GM12878 (cell line): ENCODE measurements around the gene IL1RAPL1. TPM values are rescaled to one million over a fixed set of nuclear protein-coding genes. Genes with fewer than 3 reads are reported as not detected.

ENCODE experiments used
- BACH1 ChIP-seq: fragments of 450-650 bp; IDR thresholded peaks from 2 replicates; pipeline ENCODE4 v1.6.1; 2017; ENCODE audit warnings: mild to moderate bottlenecking, borderline replicate concordance
- GATAD2B ChIP-seq: fragments of 450-650 bp; conservative IDR thresholded peaks from 2 replicates; pipeline ENCODE4 v1.6.1; 2017; ENCODE audit warnings: low read depth, mild to moderate bottlenecking, moderate library complexity
- HDAC2 ChIP-seq: fragments of 200-600 bp; sonication (generic); IDR thresholded peaks from 2 replicates; pipeline ENCODE4 v1.6.1; 2017
- RELA ChIP-seq: fragments of 450-650 bp; IDR thresholded peaks from 2 replicates; pipeline ENCODE4 v1.8.0; 2014; ENCODE audit warnings: borderline replicate concordance; ENCODE audit not compliant: partially characterized antibody
- RUNX3 ChIP-seq: IDR thresholded peaks from 2 replicates; pipeline ENCODE4 v1.6.1; 2012; ENCODE audit warnings: low read length, inconsistent platforms
- SMAD5 ChIP-seq: IDR thresholded peaks from 2 replicates; pipeline ENCODE4 v1.6.1; 2016; ENCODE audit warnings: antibody characterized with exemption, low read depth
- TAF1 ChIP-seq: IDR thresholded peaks from 2 replicates; pipeline ENCODE4 v1.6.1; 2011; ENCODE audit warnings: mild to moderate bottlenecking, low read depth, low read length, borderline replicate concordance
- ZNF274 ChIP-seq: IDR thresholded peaks from one replicate; pipeline ENCODE4 v1.8.0; 2011; ENCODE audit not compliant: insufficient read length, insufficient read depth
- polyA plus RNA-seq, 11 experiments: library from polyadenylated mRNA; depleted of rRNA in 4 of 11; unstranded in 6 of 11; stranded (reverse) in 5 of 11; fragments of >200 nt; fragmentation: Nextera tagmentation in 4 of 11; fragmentation: Illumina TruSeq in 1 of 11; extraction: Ambion mirVana in 4 of 11; extraction: Trizol in 1 of 11; gene quantifications; 1 replicate in 1 of 11; 2 replicates in 10 of 11; pipeline versions ENCODE4 v1.2.1 to v1.2.3, GENCODE V29; 2011 to 2016; ENCODE audit warnings: inconsistent platforms in 2 of 11, missing spikeins in 2 of 11, low read depth in 1 of 11
- total RNA-seq, 4 experiments: library from RNA; depleted of rRNA in 3 of 4; stranded (reverse); fragments of >200 nt in 3 of 4; fragmentation: Illumina TruSeq in 1 of 4; extraction: Trizol in 1 of 4; gene quantifications; 2 replicates each; pipeline versions ENCODE4 v1.2.1 to v1.2.3, GENCODE V29; 2013 to 2021
- TF ChIP-seq, protein P1 (sequence below): IDR thresholded peaks from 2 replicates; pipeline ENCODE4 v1.6.1; 2011; ENCODE audit warnings: mild to moderate bottlenecking, low read depth, low read length, moderate library complexity; ENCODE audit not compliant: insufficient replicate concordance
- TF ChIP-seq, protein P2 (sequence below): fragments of 450-650 bp; IDR thresholded peaks from 2 replicates; pipeline ENCODE4 v1.6.1; 2017; ENCODE audit warnings: mild to moderate bottlenecking, moderate library complexity
- TF ChIP-seq, protein P3 (sequence below): IDR thresholded peaks from 2 replicates; pipeline ENCODE4 v1.6.1; 2012; ENCODE audit warnings: low read depth, low read length, improper control_type of control experiment
- TF ChIP-seq, protein P4 (sequence below): fragments of 450-650 bp; IDR thresholded peaks from 2 replicates; pipeline ENCODE4 v1.6.1; 2017; ENCODE audit warnings: mild to moderate bottlenecking, moderate library complexity

IL1RAPL1 gene
- total and polyA plus RNA-seq, 10 of the 15 experiments (the other 5 are each of a cell fraction or from before 2014, with no cell fraction given) = not detected

DNA sequence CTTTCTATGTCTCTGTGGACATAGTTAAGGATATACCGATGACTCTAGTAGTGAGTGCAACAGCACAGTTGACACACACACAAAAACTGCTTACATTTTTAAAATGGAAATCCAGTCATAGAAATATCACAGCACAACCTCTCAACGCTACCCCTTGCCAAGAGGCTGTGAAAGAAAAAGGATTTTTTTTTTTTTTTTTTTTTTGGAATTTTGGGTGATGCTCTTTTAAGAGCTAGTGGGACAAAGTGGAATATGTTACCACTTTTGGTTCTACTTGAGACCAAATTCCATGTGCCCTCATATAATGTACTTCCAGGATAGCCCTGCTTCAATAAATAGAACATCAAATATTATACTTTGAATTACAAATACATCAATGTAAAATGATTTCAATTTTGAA lies 1247.1 kb downstream of the IL1RAPL1 start (continued):
- TF ChIP-seq, protein P1, sequence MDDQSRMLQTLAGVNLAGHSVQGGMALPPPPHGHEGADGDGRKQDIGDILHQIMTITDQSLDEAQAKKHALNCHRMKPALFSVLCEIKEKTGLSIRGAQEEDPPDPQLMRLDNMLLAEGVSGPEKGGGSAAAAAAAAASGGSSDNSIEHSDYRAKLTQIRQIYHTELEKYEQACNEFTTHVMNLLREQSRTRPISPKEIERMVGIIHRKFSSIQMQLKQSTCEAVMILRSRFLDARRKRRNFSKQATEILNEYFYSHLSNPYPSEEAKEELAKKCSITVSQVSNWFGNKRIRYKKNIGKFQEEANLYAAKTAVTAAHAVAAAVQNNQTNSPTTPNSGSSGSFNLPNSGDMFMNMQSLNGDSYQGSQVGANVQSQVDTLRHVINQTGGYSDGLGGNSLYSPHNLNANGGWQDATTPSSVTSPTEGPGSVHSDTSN = no peak
- no peak for TF ChIP-seq SMAD5
- TF ChIP-seq, protein P2, sequence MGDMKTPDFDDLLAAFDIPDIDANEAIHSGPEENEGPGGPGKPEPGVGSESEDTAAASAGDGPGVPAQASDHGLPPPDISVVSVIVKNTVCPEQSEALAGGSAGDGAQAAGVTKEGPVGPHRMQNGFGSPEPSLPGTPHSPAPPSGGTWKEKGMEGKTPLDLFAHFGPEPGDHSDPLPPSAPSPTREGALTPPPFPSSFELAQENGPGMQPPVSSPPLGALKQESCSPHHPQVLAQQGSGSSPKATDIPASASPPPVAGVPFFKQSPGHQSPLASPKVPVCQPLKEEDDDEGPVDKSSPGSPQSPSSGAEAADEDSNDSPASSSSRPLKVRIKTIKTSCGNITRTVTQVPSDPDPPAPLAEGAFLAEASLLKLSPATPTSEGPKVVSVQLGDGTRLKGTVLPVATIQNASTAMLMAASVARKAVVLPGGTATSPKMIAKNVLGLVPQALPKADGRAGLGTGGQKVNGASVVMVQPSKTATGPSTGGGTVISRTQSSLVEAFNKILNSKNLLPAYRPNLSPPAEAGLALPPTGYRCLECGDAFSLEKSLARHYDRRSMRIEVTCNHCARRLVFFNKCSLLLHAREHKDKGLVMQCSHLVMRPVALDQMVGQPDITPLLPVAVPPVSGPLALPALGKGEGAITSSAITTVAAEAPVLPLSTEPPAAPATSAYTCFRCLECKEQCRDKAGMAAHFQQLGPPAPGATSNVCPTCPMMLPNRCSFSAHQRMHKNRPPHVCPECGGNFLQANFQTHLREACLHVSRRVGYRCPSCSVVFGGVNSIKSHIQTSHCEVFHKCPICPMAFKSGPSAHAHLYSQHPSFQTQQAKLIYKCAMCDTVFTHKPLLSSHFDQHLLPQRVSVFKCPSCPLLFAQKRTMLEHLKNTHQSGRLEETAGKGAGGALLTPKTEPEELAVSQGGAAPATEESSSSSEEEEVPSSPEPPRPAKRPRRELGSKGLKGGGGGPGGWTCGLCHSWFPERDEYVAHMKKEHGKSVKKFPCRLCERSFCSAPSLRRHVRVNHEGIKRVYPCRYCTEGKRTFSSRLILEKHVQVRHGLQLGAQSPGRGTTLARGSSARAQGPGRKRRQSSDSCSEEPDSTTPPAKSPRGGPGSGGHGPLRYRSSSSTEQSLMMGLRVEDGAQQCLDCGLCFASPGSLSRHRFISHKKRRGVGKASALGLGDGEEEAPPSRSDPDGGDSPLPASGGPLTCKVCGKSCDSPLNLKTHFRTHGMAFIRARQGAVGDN = no peak
- no peak for TF ChIP-seq RUNX3
- no peak for TF ChIP-seq BACH1
- no peak for TF ChIP-seq TAF1
- no peak for TF ChIP-seq ZNF274
- no peak for TF ChIP-seq GATAD2B
- no peak for TF ChIP-seq HDAC2
- TF ChIP-seq, protein P3, sequence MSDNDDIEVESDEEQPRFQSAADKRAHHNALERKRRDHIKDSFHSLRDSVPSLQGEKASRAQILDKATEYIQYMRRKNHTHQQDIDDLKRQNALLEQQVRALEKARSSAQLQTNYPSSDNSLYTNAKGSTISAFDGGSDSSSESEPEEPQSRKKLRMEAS = no peak
- TF ChIP-seq, protein P4, sequence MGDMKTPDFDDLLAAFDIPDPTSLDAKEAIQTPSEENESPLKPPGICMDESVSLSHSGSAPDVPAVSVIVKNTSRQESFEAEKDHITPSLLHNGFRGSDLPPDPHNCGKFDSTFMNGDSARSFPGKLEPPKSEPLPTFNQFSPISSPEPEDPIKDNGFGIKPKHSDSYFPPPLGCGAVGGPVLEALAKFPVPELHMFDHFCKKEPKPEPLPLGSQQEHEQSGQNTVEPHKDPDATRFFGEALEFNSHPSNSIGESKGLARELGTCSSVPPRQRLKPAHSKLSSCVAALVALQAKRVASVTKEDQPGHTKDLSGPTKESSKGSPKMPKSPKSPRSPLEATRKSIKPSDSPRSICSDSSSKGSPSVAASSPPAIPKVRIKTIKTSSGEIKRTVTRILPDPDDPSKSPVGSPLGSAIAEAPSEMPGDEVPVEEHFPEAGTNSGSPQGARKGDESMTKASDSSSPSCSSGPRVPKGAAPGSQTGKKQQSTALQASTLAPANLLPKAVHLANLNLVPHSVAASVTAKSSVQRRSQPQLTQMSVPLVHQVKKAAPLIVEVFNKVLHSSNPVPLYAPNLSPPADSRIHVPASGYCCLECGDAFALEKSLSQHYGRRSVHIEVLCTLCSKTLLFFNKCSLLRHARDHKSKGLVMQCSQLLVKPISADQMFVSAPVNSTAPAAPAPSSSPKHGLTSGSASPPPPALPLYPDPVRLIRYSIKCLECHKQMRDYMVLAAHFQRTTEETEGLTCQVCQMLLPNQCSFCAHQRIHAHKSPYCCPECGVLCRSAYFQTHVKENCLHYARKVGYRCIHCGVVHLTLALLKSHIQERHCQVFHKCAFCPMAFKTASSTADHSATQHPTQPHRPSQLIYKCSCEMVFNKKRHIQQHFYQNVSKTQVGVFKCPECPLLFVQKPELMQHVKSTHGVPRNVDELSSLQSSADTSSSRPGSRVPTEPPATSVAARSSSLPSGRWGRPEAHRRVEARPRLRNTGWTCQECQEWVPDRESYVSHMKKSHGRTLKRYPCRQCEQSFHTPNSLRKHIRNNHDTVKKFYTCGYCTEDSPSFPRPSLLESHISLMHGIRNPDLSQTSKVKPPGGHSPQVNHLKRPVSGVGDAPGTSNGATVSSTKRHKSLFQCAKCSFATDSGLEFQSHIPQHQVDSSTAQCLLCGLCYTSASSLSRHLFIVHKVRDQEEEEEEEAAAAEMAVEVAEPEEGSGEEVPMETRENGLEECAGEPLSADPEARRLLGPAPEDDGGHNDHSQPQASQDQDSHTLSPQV = no peak
- TF ChIP-seq RELA = no peak
- TF ChIP-seq, all 136 proteins: peak for 0
